Measurements from ENCODE around the gene GPR21.

The GPR21 gene

GRCh38 chr9:123033352-123033751 is at the start of gene GPR21:
TSS of gene GPR21 (plus strand) at chr9:123033667. CDS start at chr9:123034567, 900 bp downstream.
- no peak for DNase-seq

DNA sequence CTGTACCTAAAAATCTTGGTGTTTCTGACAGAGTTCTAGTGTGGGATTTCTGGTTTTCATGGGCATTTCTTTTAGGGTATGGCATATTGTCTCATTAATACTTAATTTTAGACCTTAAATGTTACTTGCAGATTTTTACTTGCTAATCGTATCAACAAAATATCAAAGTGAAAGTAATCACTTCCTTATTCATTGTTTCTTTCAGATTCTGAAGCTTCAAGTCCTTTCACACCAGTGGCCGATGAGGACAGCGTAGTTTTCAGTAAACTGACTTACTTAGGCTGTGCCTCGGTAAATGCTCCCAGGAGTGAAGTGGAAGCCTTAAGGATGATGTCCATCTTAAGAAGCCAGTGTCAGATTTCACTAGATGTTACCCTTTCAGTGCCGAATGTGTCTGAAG is 47.5 kb upstream of the GPR21 start:
- DNase-seq, result no peak

GRCh38 chr9:122988141-122988540 is 45.3 kb upstream of the GPR21 start:
- DNase-seq, result no peak

- no peak for DNase-seq
Measured at GRCh38 chr9:122988920-122989621, 44.4 kb upstream of the GPR21 start.

- DNase-seq, result peak; percentile 80
Measured at GRCh38 chr9:122991370-122991830, 42.1 kb upstream of the GPR21 start.

DNA sequence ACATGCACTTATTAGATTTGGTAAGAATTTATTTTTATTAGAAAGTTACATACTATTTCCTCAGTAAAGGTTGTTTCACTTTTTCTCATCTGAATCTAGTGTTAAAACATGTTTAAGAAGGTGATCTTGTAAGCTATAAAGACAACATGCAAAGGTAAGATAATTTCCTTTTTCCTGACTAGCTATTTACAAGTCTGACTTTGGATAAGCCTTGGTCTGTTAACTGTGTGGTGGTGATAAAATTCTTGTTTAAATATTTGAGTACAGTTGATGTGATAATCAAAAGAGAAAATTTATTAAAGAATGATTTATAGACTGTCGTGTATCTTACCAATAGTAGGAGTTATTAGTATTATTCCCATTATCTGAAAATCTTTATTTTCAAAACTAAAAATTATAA is 36.9 kb upstream of the GPR21 start:
- no peak for DNase-seq

DNA sequence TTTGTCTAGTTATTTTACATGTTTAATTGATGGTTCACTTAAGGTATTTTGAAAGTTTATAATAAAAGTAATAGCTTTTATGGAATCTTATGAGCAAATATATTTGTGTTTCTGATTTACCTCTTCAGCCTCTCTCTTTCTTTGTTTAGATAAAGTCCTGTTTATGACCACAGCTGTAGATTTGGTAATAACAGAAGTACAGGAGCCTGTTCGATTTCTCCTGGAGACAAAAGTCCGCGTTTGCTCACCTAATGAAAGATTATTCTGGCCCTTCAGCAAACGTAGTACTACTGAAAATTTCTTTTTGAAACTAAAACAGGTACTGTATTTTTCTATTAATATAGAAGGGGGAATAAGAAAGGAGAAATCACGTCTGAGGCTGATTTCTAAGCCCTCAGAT is 35.0 kb upstream of the GPR21 start:
- no peak for DNase-seq

DNA sequence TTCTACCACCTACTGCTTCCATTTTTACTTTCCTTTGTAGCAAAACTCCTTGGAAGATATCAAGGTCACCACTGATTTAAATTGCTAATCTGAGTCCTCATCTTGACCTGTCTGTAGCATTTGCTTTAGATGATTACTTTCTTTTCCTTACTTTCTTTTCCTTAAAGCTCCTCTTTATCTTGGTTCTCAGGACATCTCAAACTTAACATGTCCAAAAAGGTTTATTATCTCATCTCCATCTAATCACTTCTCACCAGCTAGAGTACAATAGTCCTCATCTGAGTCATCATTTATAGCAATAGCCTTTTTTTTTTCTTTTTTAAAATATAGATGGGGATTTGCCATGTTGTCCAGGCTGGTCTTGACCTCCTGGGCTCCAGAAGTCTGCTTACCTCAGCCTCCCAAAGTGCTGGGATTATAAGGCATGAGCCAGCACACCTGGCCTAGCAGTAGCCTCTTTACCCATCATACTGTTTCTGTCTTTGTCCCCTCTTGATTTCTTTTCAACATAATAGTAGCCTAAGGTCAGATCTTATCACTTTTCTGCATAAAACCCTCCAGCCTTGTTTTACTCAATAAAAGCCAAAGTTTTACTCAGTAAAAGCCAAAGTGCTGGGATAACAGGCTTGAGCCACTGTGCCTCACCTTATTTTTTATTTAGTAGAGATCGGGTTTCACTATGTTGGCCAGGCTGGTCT is 32.9 kb upstream of the GPR21 start:
- no peak for DNase-seq

DNA sequence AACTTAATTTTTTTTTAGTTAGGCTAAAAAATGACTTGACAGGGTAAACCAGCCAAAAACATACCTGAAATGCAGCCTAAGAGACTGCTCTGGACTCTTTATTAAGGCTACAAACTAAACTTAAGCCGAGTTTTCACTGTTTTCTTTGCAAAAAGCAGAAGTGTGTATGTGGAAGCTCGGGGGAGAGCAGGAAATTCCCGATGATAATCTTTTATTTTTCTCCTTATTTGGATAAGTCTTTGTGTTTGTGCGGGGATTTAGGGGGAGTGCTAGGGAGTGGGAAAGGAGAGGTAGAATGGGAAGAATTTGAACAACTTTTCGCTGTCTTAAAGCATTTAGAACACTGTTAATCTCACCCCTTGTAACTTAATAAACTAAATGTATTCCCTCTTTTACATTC is 30.7 kb upstream of the GPR21 start:
- no peak for DNase-seq

GRCh38 chr9:123003466-123003865 is 30.0 kb upstream of the GPR21 start:
- no peak for DNase-seq

- no peak for DNase-seq
Measured at GRCh38 chr9:123005964-123006363, 27.5 kb upstream of the GPR21 start.

- no peak for DNase-seq
Measured at GRCh38 chr9:123007269-123007668, 26.2 kb upstream of the GPR21 start.

- no peak for DNase-seq
Measured at GRCh38 chr9:123008909-123009308, 24.6 kb upstream of the GPR21 start.

DNA sequence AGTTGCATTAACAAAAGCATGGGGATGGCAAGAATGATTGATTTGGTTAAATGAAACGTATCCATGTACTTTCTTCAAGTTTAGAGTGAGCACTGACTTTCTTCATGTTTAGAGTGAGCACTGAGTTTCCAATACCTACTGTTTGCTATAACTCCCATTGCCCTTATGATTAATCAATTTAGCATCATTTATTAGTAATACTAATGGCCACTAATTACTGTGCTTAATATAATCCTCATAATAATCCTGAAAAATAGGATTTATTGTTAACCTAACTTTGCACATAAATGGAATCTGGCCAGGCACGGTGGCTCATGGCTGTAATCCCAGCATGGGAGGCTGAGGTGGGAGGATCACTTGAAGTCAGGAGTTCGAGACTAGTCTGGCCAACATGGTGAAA is 22.1 kb upstream of the GPR21 start:
- DNase-seq, result no peak

DNA sequence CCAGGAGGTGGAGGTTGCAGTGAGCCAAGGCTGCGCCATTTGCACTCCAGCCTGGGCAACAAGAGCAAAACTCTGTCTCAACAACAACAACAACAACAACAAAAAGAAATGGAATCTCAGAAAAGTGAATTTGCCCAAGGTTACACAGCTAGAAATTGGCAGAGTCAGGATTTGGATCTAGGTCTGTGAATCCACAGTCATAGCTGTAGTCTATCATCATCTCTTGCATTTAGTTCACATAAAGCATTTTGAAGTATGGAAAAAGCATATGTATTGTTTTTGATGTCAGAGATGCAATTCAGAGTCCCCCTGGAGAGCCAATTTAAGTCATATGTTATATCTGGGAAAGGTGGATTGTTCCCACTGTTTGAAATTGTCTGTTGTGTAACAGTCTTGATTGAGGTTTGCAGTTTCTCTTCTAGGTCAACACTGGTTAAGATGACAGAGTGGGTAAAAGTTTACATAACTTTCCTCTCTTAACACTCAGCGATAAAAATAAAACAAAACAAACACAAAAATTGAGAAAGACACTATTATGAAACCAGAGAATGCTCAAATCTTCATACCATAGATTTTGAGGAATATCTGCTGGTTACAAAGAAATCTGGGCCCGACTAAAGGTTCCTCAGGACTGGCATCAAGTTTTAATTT is 21.5 kb upstream of the GPR21 start:
- no peak for DNase-seq

DNA sequence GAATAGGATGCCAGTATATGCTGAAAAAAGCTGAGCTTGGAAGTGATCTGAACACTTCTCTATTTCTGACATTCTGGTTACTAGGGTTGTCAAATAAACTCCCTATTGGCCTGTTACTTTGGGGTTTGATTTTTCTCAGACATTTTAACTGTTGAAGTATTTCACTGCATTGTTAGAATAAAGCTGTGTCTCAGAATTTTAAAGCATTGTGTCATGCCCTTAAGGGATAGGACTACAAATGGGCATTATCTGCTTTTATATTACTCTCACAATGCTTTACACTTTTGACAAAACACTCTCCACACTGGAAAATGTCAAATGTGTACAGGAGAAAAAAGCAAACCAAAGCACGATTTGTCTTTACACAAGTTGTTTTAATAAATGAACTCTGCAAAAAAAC is 16.8 kb upstream of the GPR21 start:
- no peak for DNase-seq

DNA sequence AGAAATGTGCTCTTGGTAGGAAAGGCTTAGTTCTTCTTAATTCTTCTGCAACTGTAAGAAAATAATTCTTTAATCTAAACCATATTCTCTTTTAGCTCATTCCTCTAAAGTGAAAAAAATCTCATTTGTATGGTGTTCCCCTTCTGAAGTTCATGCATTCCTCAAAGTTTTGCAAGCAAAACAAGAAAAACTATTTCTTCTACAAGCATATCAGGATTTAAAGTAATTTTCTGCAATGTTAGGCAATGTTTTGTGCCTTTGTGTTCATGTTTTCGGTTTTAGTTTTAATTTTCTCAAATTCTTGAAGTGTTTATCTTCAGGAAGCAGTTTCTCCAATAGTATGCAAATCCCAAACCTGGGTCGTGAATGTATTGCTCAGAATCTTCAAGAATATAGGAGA is 12.7 kb upstream of the GPR21 start:
- DNase-seq, result no peak

GRCh38 chr9:123026425-123026824 is 7.0 kb upstream of the GPR21 start:
- no peak for DNase-seq

- no peak for DNase-seq
Measured at GRCh38 chr9:123027517-123027916, 6.0 kb upstream of the GPR21 start.

GRCh38 chr9:123028136-123028535 is 5.3 kb upstream of the GPR21 start:
- no peak for DNase-seq

DNA sequence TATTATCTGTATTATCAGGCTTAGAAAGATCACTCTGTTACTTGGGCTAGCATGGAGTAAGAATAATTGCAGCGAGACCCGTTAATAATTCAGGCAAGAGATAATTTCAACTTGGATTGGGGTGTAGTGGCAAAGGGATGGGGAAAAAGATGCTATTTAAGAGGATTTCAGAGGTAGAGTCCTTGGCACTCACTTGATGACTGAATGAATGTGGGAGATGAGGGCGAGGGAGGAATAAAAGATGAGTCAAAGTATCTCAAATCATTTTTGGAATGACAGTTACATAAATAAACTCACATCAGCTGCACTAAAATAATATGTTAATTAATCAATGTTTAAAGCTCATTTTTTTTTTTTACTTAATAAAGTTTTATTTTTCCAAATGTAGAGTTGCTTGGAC is 4.5 kb upstream of the GPR21 start:
- DNase-seq, result no peak

- no peak for DNase-seq
Measured at GRCh38 chr9:123031963-123032362, 1.5 kb upstream of the GPR21 start.

- no peak for DNase-seq
Measured at GRCh38 chr9:123033864-123034601, 566 bp downstream of the GPR21 start.

Data from amniotic stem cell (primary cell).